Fibroblast of villous mesenchyme (primary cell): ENCODE data around the gene SH3BGRL2. TPM values are rescaled to one million over a fixed set of nuclear protein-coding genes. Genes with fewer than 3 reads are reported as not detected.
"Not testable (repeated sequence)": the region's sequence is repeated elsewhere in the genome, so short reads cannot be mapped to it uniquely, and the experiment has no call there.

Experiments
- DNase-seq: peaks from one replicate; pipeline ENCODE4 v3.0.0-alpha.2; 2010; ENCODE audit warnings: low read depth
- H3K4me3 ChIP-seq: 2 replicates; pipeline ENCODE4 v1.5.1; 2011; ENCODE audit warnings: low read depth, mild to moderate bottlenecking, low read length
- total RNA-seq: library from RNA; depleted of rRNA; stranded (reverse); fragments of >200 nt; gene quantifications from 2 replicates; pipeline ENCODE4 v1.2.3, GENCODE V29; 2012
- TF ChIP-seq, protein P1 (sequence below): IDR thresholded peaks from 2 replicates; pipeline ENCODE4 v1.5.1; 2012; ENCODE audit warnings: low read depth, mild to moderate bottlenecking, low read length; ENCODE audit not compliant: insufficient read depth

Gene SH3BGRL2
- total RNA-seq, 1 donor, result 2.6 TPM

DNA sequence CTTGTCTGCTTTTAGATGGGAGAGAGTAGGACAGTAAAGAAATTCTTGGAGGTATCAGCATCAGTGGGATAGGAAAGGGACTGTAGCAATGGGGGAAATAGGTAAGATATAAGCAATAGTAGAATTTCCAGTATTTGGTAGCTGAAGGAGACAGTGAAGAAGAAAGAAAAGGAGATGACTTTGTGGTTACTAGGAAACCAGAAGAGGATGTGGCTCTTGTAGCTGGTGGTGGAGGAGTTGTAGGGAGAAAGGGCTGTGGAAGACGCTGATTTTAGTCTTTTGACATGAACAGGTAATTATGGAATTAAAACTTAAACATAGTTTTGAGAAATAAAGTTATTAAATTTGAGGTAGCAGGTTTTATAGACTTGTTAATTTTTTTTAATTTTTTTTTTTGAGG lies 26.1 kb downstream of the SH3BGRL2 start:
- TF ChIP-seq, protein P1, sequence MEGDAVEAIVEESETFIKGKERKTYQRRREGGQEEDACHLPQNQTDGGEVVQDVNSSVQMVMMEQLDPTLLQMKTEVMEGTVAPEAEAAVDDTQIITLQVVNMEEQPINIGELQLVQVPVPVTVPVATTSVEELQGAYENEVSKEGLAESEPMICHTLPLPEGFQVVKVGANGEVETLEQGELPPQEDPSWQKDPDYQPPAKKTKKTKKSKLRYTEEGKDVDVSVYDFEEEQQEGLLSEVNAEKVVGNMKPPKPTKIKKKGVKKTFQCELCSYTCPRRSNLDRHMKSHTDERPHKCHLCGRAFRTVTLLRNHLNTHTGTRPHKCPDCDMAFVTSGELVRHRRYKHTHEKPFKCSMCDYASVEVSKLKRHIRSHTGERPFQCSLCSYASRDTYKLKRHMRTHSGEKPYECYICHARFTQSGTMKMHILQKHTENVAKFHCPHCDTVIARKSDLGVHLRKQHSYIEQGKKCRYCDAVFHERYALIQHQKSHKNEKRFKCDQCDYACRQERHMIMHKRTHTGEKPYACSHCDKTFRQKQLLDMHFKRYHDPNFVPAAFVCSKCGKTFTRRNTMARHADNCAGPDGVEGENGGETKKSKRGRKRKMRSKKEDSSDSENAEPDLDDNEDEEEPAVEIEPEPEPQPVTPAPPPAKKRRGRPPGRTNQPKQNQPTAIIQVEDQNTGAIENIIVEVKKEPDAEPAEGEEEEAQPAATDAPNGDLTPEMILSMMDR, result no peak
- H3K4me3 ChIP-seq, result no peak overlapping the region
- DNase-seq, result no peak

DNA sequence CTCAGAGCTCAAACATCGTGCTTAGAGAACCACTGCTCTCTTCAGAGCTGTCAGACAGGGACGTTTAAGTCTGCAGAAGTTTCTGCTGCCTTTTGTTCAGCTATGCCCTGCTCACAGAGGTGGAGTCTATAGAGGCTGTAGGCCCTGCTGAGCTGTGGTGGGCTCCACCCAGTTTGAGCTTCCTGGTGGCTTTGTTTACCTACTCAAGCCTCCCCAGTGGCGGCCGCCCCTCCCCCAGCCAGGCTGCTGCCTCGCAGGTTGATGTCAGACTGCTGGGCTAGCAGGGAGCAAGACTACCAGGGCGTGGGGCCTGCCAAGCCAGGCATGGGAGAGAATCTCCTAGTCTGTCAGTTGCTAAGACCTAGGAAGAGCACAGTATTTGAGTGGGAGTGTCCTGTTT lies 32.5 kb downstream of the SH3BGRL2 start:
- not testable (repeated sequence) for H3K4me3 ChIP-seq, DNase-seq

DNA sequence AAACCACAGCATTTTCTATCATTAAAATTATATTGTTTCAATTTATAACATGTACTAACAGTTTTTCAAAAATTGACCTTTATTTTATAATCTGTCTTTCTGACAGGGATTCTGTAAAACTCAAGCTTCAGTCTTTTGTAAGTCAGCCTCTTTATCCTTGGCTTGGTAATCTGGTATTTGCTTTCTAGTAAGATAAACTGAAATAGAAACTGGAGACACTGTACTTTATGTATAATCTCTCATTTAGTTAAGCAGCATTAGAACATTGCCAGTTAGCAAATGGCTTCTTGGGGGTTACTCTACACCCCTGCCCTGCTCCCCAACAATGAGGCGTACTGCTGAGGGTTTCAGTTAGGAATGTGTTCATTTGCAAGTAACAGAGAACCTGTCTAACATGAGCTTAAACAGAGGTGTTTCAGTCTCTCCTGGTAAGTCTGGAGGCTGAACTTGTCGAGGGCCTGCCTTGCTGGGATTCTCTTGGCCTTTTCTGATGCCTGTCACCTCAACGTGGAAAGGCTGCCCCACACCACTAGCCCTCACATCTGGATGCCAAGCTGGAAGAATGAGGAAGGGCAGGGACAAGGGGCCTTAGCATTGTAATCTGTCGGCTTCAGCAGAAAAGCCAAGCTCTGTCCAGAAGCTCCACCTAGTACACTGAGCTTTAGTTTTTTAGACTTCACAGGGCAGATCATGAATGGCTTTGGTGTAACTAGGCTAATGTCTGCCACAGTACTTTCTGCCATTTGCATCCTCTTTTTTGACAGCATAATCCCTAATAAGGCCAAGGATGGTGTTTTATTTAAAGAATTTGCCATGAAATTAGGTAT lies 34.8 kb downstream of the SH3BGRL2 start:
- TF ChIP-seq, protein P1, result no peak
- no peak for DNase-seq

DNA sequence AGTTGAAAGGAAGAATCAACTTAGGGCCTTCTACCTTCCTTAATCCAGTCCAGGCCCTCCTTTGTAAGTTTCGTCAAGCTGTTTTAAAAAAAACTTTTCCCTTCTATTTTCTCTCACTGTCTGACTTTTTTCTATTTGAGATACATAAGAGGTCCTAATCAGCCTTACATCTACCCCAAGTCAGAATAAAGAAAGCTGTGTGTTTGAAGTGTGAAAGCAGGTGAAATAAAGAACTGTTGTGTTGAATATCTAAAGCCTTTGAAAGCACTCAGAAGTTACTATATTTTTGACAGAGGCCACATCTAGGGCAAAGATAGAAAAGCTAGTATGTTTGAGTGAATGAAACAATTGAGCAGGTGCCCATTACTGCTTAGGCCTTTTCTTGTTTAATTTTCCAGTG lies 35.5 kb downstream of the SH3BGRL2 start:
- no peak overlapping the region for H3K4me3 ChIP-seq
- TF ChIP-seq, protein P1, result no peak
- DNase-seq, result no peak

More for the DNA sequence above, 34.8 kb downstream of the SH3BGRL2 start:
- H3K4me3 ChIP-seq, result no peak overlapping the region

DNA sequence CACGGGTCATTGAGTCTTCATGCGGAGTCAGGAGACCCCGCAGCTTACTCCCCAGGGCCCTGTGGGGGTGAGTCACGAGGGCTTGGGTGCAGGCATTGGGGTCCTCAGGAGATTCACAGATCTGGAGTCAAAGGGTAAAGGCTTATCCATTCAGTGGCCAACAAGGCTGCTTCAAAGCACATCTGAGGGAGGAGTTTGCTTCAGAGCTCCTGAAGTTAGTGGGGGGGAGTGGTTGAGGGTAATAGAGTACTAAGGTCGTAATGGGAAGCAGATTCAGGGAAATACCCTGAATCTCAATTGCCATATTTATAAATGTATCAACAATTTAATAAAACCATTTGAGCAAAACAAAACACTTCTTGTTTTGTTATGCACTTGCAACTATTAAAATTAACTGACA lies 37.3 kb downstream of the SH3BGRL2 start:
- H3K4me3 ChIP-seq, result no peak overlapping the region
- DNase-seq, result no peak
- TF ChIP-seq, protein P1, result no peak

DNA sequence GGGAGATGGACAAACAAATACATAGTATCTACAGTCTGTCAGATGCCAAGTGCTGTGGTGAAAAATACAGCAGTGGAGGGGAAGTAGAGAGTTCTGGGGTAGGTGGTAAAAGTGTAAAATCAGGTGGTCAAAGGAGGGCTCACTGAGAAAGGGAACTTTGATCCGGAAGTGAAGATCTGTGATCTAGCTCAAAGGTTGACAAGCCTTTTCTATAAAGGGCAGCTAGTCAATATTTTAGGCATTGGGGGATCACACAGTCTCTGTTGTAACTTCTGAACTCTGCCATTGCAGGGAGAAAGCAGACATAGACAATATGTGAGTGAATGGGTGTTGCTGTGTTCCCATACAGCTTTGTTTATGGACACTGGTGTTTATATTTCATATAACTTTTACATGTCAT lies 38.6 kb downstream of the SH3BGRL2 start:
- H3K4me3 ChIP-seq, result no peak overlapping the region
- DNase-seq, result no peak
- TF ChIP-seq, protein P1, result no peak

DNA sequence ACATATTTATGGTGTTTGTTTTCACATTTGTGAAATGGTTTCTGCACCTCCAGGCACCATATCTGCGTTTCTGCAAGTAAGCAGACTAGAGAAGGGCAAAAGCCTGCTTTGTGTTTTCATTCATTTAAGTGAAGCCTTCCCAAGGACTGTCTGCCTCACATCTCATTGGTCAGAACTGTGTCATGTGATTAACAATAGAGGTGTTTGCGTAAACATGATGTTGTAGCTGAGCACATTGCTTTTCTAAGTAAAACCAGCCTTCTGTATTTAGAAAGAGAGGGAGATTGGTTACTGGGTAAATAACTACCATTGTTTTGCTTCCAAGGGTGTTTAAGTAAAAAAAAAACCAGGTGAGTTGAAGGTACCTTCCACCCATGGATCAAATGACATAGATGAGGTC lies 39.7 kb downstream of the SH3BGRL2 start:
- no peak for DNase-seq
- no peak overlapping the region for H3K4me3 ChIP-seq
- TF ChIP-seq, protein P1, result no peak
